Stimulated activated CD8-positive, alpha-beta memory T cell treated with anti-CD3 and anti-CD28 coated beads, Interleukin-4, amount 100 ng/mL, for 1 hour (primary cell): ENCODE measurements around the gene LRRC18.

Experiments
- DNase-seq, 2 donors: peaks; one replicate each; pipeline ENCODE4 v3.0.0-alpha.2; 2020; ENCODE audit warnings: low read depth in 2 of 2, low spot score in 1 of 2

The LRRC18 gene

DNA sequence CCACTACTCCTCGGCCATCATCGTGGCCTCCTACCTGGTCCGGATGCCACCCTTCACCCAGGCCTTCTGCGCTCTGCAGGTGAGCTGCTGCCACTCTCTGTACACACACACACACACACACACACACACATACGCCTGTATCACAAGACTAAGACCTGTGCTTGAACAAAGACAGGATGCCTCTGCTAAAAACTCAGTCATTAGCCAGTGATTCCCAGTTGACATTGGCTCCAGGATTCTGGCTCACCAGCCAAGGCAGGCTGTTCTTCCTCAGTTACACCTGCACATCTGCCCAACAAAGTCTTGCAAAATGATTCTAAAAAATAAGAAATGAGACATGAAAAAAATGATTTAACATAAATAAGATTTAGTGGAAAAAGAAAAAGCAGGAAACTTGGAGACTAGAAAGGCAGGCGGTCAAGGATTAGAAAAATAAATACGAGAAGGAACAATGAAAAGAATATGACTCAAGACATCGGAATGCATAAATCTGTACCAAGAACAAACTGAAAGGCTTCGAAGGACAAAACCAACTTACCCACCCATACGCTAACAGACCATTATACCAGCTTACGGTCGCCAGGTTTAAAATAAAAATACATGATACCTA, 7.4 kb upstream of the LRRC18 start:
- DNase-seq, result no peak

- no peak for DNase-seq
Observed at GRCh38 chr10:48946332-48946731, 6.7 kb upstream of the LRRC18 start.

- no peak for DNase-seq
Observed at GRCh38 chr10:48945441-48946130, 5.9 kb upstream of the LRRC18 start.

- DNase-seq, result no peak
Observed at GRCh38 chr10:48944171-48944570, 4.5 kb upstream of the LRRC18 start.

DNA sequence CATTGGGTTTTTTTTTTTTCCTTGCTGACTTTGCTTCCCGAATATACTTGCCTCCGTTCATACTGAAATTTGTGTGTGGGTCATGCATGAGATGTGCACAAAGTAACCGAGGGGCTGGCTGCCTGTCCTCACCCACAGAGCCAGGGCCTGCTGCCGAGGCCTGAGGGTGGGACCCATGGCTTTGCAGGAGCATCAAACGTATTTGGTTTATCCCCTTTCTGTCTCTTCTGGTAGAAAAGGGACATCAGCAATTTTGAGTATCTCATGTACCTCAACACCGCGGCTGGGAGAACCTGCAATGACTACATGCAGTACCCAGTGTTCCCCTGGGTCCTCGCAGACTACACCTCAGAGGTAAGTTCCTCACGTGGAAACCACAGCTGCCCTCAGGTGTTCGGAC, 3.5 kb upstream of the LRRC18 start:
- no peak for DNase-seq

GRCh38 chr10:48941427-48942075, 1.9 kb upstream of the LRRC18 start:
- no peak for DNase-seq

DNA sequence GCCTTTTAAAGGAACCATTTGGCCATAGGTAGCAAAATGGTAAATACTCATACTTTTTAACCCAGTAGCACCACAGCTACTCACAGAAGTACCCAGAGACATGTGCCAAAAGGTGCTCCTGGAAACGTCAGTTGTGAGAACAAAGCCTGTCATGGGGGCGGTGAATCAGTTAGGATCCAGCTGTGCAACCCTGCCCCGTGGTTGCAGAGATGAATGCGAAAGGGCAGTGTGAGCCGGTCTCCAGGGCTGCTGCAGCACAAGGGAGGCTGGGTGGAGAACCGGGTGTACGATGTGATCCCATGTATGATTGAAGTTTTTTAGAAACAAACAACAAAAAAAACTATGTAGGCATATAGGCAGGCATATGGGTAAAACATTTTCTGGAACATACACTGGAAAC, 1.3 kb upstream of the LRRC18 start:
- no peak for DNase-seq

GRCh38 chr10:48940372-48940771, 732 bp upstream of the LRRC18 start:
- DNase-seq, result no peak

- no peak for DNase-seq
Observed at GRCh38 chr10:48938990-48939536, 577 bp downstream of the LRRC18 start.

GRCh38 chr10:48938281-48938680, 1.4 kb downstream of the LRRC18 start:
- DNase-seq, result no peak

- no peak for DNase-seq
Observed at GRCh38 chr10:48937796-48938195, 1.8 kb downstream of the LRRC18 start.

GRCh38 chr10:48935577-48935976, 4.1 kb downstream of the LRRC18 start:
- DNase-seq, result no peak

DNA sequence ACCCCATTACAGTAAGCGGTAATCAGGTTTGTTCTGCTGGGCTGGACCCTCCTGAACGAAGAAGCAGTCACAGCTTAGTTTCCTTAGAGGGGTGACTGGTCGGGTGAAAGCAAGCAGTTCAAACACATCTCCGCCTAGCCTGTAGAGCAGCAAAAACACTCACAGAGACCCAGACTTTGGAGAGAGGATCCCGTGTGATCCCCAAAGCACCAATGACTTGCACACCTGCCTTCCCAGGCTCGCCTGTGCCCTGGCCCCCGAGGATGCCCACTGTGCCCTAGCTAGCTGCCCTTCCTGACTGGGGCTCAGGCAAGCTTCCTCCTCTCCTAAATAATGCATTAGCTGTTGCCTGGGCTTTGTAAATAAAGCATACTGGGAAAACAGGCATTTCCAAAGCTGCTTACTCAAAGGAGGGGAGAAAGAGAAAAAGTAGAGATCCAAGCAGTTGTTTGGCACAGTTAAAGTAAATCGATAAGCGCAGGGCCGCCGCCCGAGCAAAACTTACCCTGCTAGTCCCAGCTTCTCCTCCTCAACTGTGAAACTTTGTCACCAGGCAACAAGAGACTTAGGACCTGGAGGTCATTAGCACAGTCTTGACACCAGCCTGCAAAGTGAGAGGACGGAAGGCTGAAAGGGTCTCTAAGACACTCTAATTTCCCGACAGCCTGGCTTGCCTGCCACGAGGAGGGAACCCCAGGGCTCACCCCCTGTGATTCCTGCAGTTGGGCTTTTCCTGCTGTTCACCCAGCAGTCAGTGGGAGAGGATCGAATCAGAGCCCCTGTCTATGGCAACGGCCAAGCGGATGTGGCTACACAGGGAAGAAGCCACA, 4.8 kb downstream of the LRRC18 start:
- no peak for DNase-seq

GRCh38 chr10:48932831-48933664, 6.6 kb downstream of the LRRC18 start:
- DNase-seq, result no peak

DNA sequence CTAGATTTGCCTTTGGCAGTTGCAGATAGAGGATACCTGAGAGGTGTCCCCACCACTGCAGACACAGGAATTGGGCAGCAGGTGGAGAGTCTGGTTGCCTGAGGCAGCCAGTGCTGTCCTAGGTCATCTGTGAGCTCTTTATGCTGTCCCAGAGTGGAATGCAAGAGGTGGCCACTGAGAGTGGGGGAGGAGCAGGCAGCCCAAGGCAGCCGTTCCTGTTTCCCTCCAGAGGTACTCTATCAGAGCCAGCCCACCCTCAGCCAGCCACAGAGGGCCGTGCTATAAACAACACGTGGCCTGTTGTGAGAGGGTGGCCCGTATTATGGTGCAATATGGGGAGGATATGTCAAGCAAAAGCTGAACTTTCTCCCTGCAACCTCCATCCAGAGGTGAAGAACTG, 8.5 kb downstream of the LRRC18 start:
- DNase-seq, result no peak

DNA sequence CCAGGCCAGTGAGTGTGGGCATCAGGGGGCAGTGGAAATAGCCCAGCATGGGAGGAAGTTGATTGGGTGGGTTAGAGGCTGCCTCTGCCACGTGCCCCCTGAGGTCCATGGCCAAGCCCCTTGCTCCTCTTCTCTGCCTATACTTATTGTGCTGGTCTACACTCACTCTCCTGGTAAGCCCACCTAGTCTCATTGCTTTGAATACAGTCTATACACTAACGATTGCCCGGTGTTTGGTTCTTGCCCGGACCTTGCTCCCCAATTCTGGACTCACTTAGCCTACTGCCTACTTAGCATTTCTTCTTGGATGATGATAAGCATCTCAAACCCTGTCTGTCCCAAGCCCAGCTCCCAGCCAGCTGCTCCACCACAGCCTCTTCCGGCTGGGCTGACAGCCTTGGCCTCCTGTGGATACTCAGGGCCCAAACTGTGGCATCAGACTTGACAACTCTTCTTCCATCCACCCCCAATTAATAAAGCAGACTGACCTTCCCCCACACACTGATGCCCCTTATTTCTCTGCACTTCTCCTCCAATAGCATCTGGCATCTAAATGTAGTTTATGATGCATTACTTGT, 10.1 kb downstream of the LRRC18 start:
- DNase-seq, result no peak

- no peak for DNase-seq
Observed at GRCh38 chr10:48926764-48927540, 12.7 kb downstream of the LRRC18 start.

DNA sequence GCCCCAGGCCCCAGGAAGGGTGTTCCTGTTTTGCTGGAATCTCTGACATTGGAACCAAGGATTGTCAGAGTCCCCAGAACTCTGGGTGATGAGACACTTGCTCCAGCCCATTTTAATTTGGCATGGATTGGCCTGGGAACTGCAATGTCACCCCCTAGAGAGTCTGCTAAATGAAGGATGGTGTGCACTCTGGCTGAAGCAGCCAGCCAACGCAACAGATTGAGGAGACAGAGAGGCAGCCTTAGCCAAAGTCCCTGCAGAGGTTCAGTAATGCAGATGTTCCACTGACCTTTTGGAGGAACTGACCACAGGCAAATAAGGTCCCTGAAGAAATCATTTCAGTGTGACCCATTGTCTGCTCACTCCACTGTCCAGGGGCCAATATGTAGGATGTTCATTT, 13.4 kb downstream of the LRRC18 start:
- no peak for DNase-seq

DNA sequence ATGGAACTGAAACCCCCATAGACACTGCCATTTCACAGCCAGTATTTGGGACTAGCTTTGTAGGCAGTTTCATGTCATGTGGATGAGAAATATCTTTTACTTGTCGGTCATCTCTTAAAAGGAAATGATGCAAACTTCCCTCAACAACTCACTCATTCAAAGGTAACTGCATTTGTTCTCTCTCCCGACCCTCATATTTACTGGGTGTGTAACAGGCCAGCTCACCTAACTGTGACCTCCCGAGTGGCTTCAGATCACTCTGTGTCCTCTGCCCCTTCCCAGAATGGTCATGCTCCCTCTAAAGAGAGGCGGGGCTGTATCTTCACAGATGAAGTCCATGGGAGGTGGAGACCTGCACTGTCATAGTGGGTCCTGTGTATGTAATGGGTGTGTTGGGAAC, 14.7 kb downstream of the LRRC18 start:
- no peak for DNase-seq
